HepG2 (cell line): ENCODE measurements around the gene WDR70. TPM values are rescaled to one million over a fixed set of nuclear protein-coding genes. Genes with fewer than 3 reads are reported as not detected.

Experiments used
- ARID4A ChIP-seq: sonication (generic); formaldehyde crosslinking; IDR thresholded peaks from 2 replicates; pipeline ENCODE4 v1.5.0; 2020; ENCODE audit warnings: mild to moderate bottlenecking, missing genetic modification reagents, borderline replicate concordance
- PLRG1 ChIP-seq: fragments of 450-650 bp; conservative IDR thresholded peaks from 2 replicates; pipeline ENCODE4 v1.6.1; 2016
- ZNF292 ChIP-seq: sonication (generic); formaldehyde crosslinking; IDR thresholded peaks from 2 replicates; pipeline ENCODE4 v1.8.1; 2022; ENCODE audit warnings: mild to moderate bottlenecking, low read depth, missing genetic modification reagents, borderline replicate concordance
- ZNF564 ChIP-seq: sonication (generic); formaldehyde crosslinking; IDR thresholded peaks from 2 replicates; pipeline ENCODE4 v1.8.1; 2023; ENCODE audit warnings: mild to moderate bottlenecking, missing genetic modification reagents
- polyA plus RNA-seq, 8 experiments: library from polyadenylated mRNA; depleted of rRNA in 3 of 8; stranded (reverse) in 7 of 8; unstranded in 1 of 8; fragments of >200 nt; fragmentation: Illumina TruSeq in 4 of 8; extraction: Trizol in 4 of 8; gene quantifications; 2 replicates each; pipeline versions ENCODE4 v1.2.1 to v1.2.3, GENCODE V29; 2011 to 2016; ENCODE audit warnings: low read depth in 4 of 8, missing spikeins in 1 of 8, mixed read lengths in 1 of 8; ENCODE audit not compliant: insufficient read depth in 1 of 8
- total RNA-seq, 5 experiments: library from RNA; depleted of rRNA; stranded (reverse); fragments of >200 nt; fragmentation: Illumina TruSeq; extraction: Trizol; gene quantifications; 2 replicates each; pipeline ENCODE4 v1.2.3, GENCODE V29; 2016; ENCODE audit warnings: low read depth in 1 of 5
- TF ChIP-seq, protein P1 (sequence below): sonication (generic); formaldehyde crosslinking; IDR thresholded peaks from 2 replicates; pipeline ENCODE4 v1.5.1; 2020; ENCODE audit warnings: mild to moderate bottlenecking, moderate library complexity, missing genetic modification reagents
- TF ChIP-seq, protein P2 (sequence below): sonication (generic); formaldehyde crosslinking; IDR thresholded peaks from 2 replicates; pipeline ENCODE4 v1.4.0; 2020; ENCODE audit warnings: missing genetic modification reagents

Gene WDR70
- total and polyA plus RNA-seq, 2 of the 13 experiments (the other 11 are each of a cell fraction or from before 2014, with no cell fraction given) = 14.6 to 30.6 TPM

DNA sequence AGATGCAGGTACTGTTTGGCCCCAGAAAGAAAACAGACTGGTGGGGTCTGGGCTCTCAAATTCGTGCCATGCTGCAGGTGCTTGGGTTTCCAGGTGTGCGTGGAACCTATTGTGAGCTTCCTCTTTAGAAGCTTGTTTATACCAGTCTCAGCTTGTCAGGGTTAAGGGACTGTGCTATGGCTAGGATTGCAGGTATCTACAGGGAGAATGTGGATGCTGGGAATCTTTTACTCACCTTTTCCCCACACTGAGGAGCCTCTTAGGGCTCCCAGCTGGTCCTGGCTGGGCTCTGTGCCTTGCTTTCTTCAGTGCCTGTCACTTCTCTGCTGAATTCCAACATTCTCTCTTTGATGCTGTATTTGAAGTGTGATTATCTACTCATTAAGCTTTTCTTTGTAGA lies 111.8 kb downstream of the WDR70 start (continued):
- TF ChIP-seq, protein P1, sequence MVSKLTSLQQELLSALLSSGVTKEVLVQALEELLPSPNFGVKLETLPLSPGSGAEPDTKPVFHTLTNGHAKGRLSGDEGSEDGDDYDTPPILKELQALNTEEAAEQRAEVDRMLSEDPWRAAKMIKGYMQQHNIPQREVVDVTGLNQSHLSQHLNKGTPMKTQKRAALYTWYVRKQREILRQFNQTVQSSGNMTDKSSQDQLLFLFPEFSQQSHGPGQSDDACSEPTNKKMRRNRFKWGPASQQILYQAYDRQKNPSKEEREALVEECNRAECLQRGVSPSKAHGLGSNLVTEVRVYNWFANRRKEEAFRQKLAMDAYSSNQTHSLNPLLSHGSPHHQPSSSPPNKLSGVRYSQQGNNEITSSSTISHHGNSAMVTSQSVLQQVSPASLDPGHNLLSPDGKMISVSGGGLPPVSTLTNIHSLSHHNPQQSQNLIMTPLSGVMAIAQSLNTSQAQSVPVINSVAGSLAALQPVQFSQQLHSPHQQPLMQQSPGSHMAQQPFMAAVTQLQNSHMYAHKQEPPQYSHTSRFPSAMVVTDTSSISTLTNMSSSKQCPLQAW = no peak
- TF ChIP-seq PLRG1 = no peak
- TF ChIP-seq ZNF564 (CRISPR knock-in tag) = no peak
- TF ChIP-seq ARID4A (CRISPR knock-in tag) = no peak
- TF ChIP-seq, protein P2, sequence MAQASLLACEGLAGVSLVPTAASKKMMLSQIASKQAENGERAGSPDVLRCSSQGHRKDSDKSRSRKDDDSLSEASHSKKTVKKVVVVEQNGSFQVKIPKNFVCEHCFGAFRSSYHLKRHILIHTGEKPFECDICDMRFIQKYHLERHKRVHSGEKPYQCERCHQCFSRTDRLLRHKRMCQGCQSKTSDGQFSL (CRISPR knock-in tag) = no peak
- TF ChIP-seq ZNF292 (CRISPR knock-in tag) = no peak
- TF ChIP-seq, all 625 proteins: peak for 0
